HG03103 (cell line): ENCODE measurements around the gene MOGAT2.
"Not testable (repeated sequence)": the region's sequence is repeated elsewhere in the genome, so short reads cannot be mapped to it uniquely, and the experiment has no call there.

Source experiments
- ATAC-seq: cut with Tn5 transposase; IDR thresholded peaks from one replicate; pipeline ENCODE4 v1.9.1; 2021; ENCODE audit warnings: low read depth; ENCODE audit not compliant: unreplicated experiment

MOGAT2 gene

GRCh38 chr11:75717608-75718418, at the start of gene MOGAT2:
TSS of gene MOGAT2 (plus strand) at chr11:75717838. CDS start at chr11:75717889, 51 bp downstream.
- ATAC-seq, result no peak

- no peak for ATAC-seq
Measured at GRCh38 chr11:75668451-75669297, 49.0 kb upstream of the MOGAT2 start, which contains the start of gene MAP6. TSS of gene MAP6 (minus strand) at chr11:75669038. CDS start at chr11:75668369, 669 bp downstream.

GRCh38 chr11:75673977-75674582, 43.6 kb upstream of the MOGAT2 start:
- no peak for ATAC-seq

- ATAC-seq, result no peak
Measured at GRCh38 chr11:75677275-75677674, 40.4 kb upstream of the MOGAT2 start.

- ATAC-seq, result no peak
Measured at GRCh38 chr11:75677909-75678308, 39.7 kb upstream of the MOGAT2 start.

GRCh38 chr11:75678620-75679259, 38.9 kb upstream of the MOGAT2 start:
- no peak for ATAC-seq

GRCh38 chr11:75679566-75679965, 38.1 kb upstream of the MOGAT2 start:
- no peak for ATAC-seq

GRCh38 chr11:75683856-75684255, 33.8 kb upstream of the MOGAT2 start:
- ATAC-seq, result not testable (repeated sequence)

GRCh38 chr11:75689863-75690609, 27.6 kb upstream of the MOGAT2 start:
- ATAC-seq, result peak; percentile 52

- ATAC-seq, result no peak
Measured at GRCh38 chr11:75691804-75692203, 25.8 kb upstream of the MOGAT2 start.

- ATAC-seq, result no peak
Measured at GRCh38 chr11:75697906-75698581, 19.6 kb upstream of the MOGAT2 start.

- no peak for ATAC-seq
Measured at GRCh38 chr11:75700940-75701339, 16.7 kb upstream of the MOGAT2 start.

GRCh38 chr11:75703695-75704237, 13.9 kb upstream of the MOGAT2 start:
- no peak for ATAC-seq

- no peak for ATAC-seq
Measured at GRCh38 chr11:75705541-75705940, 12.1 kb upstream of the MOGAT2 start.

GRCh38 chr11:75706260-75706729, 11.3 kb upstream of the MOGAT2 start:
- ATAC-seq, result no peak

- no peak for ATAC-seq
Measured at GRCh38 chr11:75714211-75714610, 3.4 kb upstream of the MOGAT2 start.

- ATAC-seq, result no peak
Measured at GRCh38 chr11:75715688-75716087, 1.9 kb upstream of the MOGAT2 start.

- no peak for ATAC-seq
Measured at GRCh38 chr11:75716659-75717058, 979 bp upstream of the MOGAT2 start.
